Retina (tissue), 1 donor: ENCODE data around the gene WASHC2A.
"Not testable (repeated sequence)": the region's sequence is repeated elsewhere in the genome, so short reads cannot be mapped to it uniquely, and the experiment has no call there.

Experiments
- DNase-seq: peaks from one replicate; pipeline ENCODE4 v3.0.0-alpha.2; 2016

The WASHC2A gene

GRCh38 chr10:50061548-50061947 lies 6.2 kb upstream of the WASHC2A start:
- not testable (repeated sequence) for DNase-seq

- no peak for DNase-seq
Measured at GRCh38 chr10:50063100-50063499, 4.7 kb upstream of the WASHC2A start.

DNA sequence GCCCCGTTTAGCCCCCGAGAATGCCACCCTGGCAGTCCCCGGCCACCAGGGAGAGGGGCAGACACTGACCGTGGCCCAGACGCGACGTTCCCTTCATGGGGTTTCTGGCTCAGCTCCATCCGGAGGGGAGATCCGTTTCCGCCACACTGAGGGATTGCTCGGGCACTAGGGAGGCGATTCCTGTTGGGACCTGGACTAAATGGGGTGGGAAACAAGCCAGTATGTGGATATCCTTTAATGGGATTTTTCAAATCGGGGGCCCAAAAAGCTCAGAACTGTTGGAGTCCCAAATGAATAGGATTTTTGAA lies 552 bp downstream of the WASHC2A start:
- not testable (repeated sequence) for DNase-seq

DNA sequence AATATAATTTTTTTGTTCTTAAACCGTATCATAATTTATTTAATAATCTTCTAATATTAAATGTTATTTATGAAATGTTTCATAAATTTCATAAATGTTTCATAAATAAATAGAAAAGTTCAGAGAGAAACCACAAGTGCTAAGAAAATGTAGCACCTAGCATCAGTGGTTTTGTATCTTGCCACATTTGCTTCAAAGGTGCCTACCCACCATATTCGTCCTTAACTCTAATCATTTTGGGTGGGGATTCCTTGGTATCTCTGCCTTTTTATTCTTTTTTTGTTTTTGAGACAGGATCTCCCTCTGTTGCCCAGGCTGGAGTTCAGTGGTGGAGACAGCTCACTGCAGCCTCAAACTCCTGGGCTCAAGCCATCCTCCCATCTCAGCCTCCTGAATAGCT lies 7.4 kb downstream of the WASHC2A start:
- DNase-seq, result not testable (repeated sequence)

DNA sequence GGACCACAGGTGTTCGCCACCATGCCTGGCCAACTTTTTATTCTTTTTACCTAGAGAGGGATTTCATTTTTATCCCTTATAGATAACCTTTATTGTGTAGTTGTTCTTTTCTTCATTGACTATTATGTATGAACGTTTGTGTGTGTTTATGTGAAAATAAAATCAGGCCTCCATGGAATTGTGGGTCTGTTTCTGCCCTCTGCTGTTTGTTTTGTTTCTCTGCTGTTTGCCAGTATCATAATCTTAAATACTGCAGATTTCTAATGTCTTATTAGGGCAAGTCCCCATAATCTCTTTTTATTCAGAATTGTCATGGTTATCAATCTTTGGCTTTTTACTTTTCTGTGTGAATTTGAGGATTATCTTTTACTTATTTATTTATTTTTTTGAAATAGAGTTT lies 7.8 kb downstream of the WASHC2A start:
- DNase-seq, result not testable (repeated sequence)

- DNase-seq, result not testable (repeated sequence)
Measured at GRCh38 chr10:50091304-50091703, 23.6 kb downstream of the WASHC2A start.

DNA sequence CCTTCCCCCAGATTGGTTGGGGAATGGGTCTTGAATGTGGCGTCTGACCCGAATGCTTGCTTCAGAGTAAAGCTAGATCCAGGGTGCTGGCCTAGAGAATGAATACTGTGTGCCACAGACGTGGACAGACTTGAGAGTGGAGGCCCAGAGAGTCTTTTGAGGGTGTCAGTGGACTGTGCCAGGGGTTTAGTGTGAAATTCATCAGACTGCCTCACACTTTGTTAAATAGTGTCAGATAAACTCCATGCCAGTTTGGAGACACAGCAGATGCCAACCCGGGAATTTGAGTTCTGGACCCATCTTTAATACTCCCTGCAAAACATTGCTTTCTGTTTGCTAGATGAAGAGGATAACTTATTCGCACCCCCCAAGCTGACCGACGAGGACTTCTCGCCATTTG lies 25.2 kb downstream of the WASHC2A start:
- not testable (repeated sequence) for DNase-seq

DNA sequence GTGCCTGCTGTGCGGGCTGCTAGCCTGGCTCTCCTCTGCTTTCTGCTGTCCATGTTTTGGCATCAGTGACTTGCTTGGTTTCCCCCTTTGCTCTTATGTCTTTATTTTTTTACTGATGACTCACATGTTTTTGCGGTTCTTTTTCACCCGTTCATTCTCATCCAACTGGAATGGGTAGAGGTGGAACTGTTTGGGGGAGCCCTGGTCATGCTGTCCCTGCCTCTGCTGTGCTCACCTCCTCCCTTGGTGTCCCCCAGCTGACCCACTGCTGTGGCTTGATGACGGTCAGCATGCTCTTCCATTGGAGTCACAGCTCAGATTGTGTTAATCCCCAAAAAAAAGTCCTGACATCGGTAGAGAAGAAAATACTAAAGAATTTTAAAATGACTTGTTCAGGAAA lies 26.9 kb downstream of the WASHC2A start:
- not testable (repeated sequence) for DNase-seq

DNA sequence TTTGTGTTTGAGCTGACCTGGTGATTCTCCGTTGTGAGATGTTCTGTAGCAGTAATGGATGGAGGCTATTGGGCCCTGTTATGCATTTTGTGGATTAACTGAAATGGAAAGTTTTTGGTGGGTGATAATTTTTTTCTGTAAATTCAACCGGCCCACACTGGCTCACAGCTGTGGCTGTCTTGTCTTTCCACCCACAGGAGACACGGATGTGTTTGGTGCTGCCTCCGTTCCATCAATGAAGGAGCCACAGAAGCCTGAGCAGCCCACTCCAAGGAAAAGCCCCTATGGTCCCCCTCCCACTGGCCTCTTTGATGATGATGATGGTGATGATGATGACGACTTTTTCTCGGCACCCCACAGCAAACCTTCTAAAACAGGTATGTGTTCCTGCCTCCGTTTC lies 27.6 kb downstream of the WASHC2A start:
- not testable (repeated sequence) for DNase-seq

- not testable (repeated sequence) for DNase-seq
Measured at GRCh38 chr10:50096722-50097121, 29.0 kb downstream of the WASHC2A start.

DNA sequence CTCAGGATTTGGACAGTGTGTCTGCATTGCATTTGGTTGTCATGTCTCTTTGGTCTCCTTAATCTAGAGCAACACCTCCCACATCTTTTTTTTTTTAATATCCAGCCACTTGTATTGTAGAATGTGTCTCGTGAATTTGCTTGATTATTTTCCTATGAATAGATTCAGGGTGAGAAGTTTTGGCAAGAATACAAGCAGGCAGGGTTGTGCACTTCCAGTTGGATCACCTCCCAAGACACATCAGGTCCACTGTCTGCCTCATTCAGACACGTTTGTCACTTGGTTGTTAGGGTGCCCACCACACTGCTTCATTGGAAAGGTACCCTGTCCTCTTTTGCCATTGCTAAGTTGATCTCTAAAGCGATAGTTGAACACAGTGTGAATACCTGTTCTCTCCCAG lies 30.9 kb downstream of the WASHC2A start:
- not testable (repeated sequence) for DNase-seq

GRCh38 chr10:50101139-50101582 lies 33.4 kb downstream of the WASHC2A start:
- not testable (repeated sequence) for DNase-seq

- not testable (repeated sequence) for DNase-seq
Measured at GRCh38 chr10:50101747-50102146, 34.0 kb downstream of the WASHC2A start.

DNA sequence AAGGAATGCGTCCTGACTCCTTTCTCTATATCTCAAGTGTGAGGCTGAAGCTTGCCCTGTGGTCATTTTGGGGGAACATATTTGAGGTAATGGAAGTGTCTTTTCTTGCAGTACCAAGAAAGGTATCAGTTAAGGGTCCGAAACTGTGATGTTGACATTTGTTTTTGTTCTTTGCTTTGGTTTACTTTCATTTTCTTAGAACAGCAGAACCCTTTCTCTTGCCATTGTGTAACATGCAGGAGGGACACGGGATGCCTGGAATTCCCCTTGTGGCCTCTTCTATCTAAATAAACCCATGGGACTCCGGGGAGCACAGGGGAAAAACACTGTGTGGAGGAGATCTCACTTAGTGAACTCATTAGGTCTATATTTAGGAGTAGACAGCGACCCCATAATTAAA lies 34.5 kb downstream of the WASHC2A start:
- not testable (repeated sequence) for DNase-seq

DNA sequence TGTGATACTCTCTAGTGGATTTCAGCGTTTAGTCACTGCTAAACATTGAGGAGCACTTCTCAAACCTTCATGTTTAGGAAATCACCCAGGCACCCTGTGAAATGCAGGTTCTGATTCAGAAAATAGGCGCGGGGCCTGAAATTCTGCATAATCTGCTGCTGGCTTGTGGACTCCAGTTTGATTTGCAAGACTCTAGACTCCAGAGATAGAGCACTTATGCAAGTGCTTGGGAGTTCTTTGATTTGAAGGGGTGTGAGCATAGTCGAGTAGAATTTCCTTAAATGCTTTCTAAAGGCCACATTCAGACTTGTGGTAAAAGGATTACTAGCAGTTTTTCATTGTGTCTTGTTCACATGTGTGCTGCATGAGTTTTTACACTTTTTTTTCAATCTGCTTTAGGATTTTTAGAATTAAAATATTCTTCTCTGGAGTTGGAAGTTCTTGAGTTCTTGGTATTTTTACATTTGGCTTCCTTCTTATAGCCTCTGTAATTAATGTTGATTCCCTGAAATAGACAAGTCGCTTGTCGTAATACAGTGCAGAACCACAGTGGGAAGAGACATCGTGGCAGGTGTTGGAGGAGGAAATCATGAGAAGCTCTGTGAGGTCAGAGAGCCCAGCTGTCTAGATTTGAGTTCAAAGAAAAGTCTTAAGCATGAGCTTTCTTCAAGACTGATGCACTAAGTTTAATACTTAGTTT lies 41.4 kb downstream of the WASHC2A start:
- DNase-seq, result not testable (repeated sequence)

DNA sequence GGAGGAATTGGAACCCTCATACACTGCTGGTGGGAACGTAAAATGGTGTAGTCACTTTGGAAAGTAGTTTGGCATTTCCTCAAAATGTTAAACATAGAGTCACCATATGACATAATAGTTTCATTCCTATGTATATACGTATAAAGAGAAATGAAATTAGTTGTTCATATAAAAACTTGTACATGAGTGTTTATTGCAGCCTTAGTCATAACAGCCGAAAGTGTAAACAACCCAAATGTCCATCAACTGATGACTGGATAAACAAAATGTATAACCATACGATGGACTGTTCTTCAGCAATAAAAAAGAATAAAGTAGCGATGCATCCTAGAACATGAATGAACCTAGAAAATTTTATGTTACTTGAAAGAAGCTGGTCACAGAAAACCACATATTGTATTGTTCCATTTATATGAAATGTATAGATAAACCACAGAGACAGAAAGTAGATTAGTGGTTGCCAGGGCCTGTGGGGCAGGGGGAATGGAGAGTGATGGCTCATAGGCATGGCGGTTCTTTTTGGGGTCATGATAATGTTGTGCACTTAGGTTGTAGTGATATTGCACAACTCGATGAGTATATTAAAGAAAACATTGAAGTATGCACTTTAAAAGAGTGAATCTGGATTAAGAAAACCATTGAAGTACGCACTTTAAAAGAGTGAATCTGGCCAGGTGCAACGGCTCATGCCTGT lies 44.8 kb downstream of the WASHC2A start:
- not testable (repeated sequence) for DNase-seq

GRCh38 chr10:50126765-50127164 lies 59.0 kb downstream of the WASHC2A start:
- not testable (repeated sequence) for DNase-seq

- DNase-seq, result not testable (repeated sequence)
Measured at GRCh38 chr10:50127770-50128292, 60.1 kb downstream of the WASHC2A start.

- not testable (repeated sequence) for DNase-seq
Measured at GRCh38 chr10:50131245-50131965, 63.7 kb downstream of the WASHC2A start.

DNA sequence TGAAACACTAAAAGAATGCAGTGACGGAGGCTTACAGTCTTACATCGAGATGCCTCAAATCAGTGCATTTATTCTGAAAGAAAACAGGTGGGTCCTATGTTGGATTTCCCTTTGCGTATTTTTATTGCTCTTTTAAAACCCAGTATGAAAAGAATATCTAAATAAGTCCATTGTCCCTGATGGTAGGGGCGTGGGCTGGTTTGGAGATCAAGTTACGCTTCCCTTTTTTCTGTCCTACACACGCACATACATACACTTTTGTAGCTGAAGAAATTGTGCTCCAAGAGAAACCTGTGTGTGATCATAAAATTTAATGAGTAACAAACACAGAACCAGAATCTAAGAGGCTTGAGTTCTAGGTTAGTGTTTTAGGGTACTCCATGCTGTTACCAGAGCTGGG lies 64.6 kb downstream of the WASHC2A start:
- not testable (repeated sequence) for DNase-seq

DNA sequence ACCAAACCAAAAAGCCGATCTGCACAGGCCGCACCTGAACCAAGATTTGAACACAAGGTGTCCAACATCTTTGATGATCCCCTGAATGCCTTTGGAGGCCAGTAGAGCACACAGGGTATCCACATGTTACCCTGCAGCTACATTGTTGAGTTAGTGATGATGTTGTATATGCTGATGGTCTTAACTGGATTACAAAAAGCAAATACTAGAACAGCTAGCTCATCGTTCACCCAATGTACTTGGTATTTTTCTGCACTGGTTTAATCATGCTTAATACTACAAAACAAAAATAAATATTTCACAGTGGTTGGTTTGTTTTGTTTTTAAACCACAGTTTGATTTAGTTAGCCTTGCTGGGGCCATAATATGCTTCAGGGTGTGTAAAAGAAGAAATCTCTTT lies 65.1 kb downstream of the WASHC2A start:
- DNase-seq, result not testable (repeated sequence)

GRCh38 chr10:50143512-50144174 lies 75.9 kb downstream of the WASHC2A start:
- not testable (repeated sequence) for DNase-seq

GRCh38 chr10:50145575-50145974 lies 77.8 kb downstream of the WASHC2A start:
- not testable (repeated sequence) for DNase-seq
